ENCODE data around the gene FAM184B.

Gene FAM184B

GRCh38 chr4:17613761-17614415, 167.5 kb downstream of the FAM184B start:
- DNase-seq: peak in 1 of 2 experiments; percentile 79
- TF ChIP-seq POLR2A (IDR thresholded peaks at IDR 0.05; ENCODE audit: low read length): no peak
- no peak for TF ChIP-seq GATA1 (IDR thresholded peaks at IDR 0.05; ENCODE audit: low read depth, low read length)

- no peak for DNase-seq
- no peak for TF ChIP-seq GATA1 (IDR thresholded peaks at IDR 0.05; ENCODE audit: low read depth, low read length)
- TF ChIP-seq POLR2A (IDR thresholded peaks at IDR 0.05; ENCODE audit: low read length): no peak
Observed at GRCh38 chr4:17605236-17605635, 176.2 kb downstream of the FAM184B start.

- no peak for DNase-seq
- TF ChIP-seq GATA1 (IDR thresholded peaks at IDR 0.05; ENCODE audit: low read depth, low read length): no peak
- no peak for TF ChIP-seq POLR2A (IDR thresholded peaks at IDR 0.05; ENCODE audit: low read length)
Observed at GRCh38 chr4:17599826-17600225, 181.6 kb downstream of the FAM184B start.

GRCh38 chr4:17597517-17597916, 183.9 kb downstream of the FAM184B start:
- DNase-seq: peak in 1 of 2 experiments; percentile 42
- TF ChIP-seq POLR2A (IDR thresholded peaks at IDR 0.05; ENCODE audit: low read length) (no peak), GATA1 (IDR thresholded peaks at IDR 0.05; ENCODE audit: low read depth, low read length) (no peak)

GRCh38 chr4:17595471-17596005, 185.9 kb downstream of the FAM184B start:
- DNase-seq: no peak

GRCh38 chr4:17589355-17589754, 192.1 kb downstream of the FAM184B start:
- TF ChIP-seq GATA1 (IDR thresholded peaks at IDR 0.05; ENCODE audit: low read depth, low read length) (no peak), POLR2A (IDR thresholded peaks at IDR 0.05; ENCODE audit: low read length) (no peak)

More at GRCh38 chr4:17595471-17596005, 185.9 kb downstream of the FAM184B start:
- TF ChIP-seq GATA1 (IDR thresholded peaks at IDR 0.05; ENCODE audit: low read depth, low read length): no peak
- no peak for TF ChIP-seq POLR2A (IDR thresholded peaks at IDR 0.05; ENCODE audit: low read length)

GRCh38 chr4:17587094-17587822, 194.2 kb downstream of the FAM184B start:
- no peak for DNase-seq
- no peak for TF ChIP-seq GATA1 (IDR thresholded peaks at IDR 0.05; ENCODE audit: low read depth, low read length)
- no peak for TF ChIP-seq POLR2A (IDR thresholded peaks at IDR 0.05; ENCODE audit: low read length)

More at GRCh38 chr4:17589355-17589754, 192.1 kb downstream of the FAM184B start:
- no peak for DNase-seq

GRCh38 chr4:17584521-17585213, 196.8 kb downstream of the FAM184B start:
- DNase-seq: no peak
- TF ChIP-seq GATA1 (IDR thresholded peaks at IDR 0.05; ENCODE audit: low read depth, low read length) (no peak), POLR2A (IDR thresholded peaks at IDR 0.05; ENCODE audit: low read length) (no peak)

GRCh38 chr4:17583941-17584340, 197.5 kb downstream of the FAM184B start:
- no peak for DNase-seq
- TF ChIP-seq POLR2A (IDR thresholded peaks at IDR 0.05; ENCODE audit: low read length): no peak
- no peak for TF ChIP-seq GATA1 (IDR thresholded peaks at IDR 0.05; ENCODE audit: low read depth, low read length)

- TF ChIP-seq GATA1 (IDR thresholded peaks at IDR 0.05; ENCODE audit: low read depth, low read length) (no peak), POLR2A (IDR thresholded peaks at IDR 0.05; ENCODE audit: low read length) (no peak)
- no peak for DNase-seq
Observed at GRCh38 chr4:17583276-17583675, 198.1 kb downstream of the FAM184B start.

- no peak for TF ChIP-seq GATA1 (IDR thresholded peaks at IDR 0.05; ENCODE audit: low read depth, low read length)
- no peak for TF ChIP-seq POLR2A (IDR thresholded peaks at IDR 0.05; ENCODE audit: low read length)
- no peak for DNase-seq
Observed at GRCh38 chr4:17580969-17581368, 200.5 kb downstream of the FAM184B start.

All from erythroblast (primary cell).